Measurements from ENCODE around the gene IGF2BP3. TPM values are rescaled to one million over a fixed set of nuclear protein-coding genes. Genes with fewer than 3 reads are reported as not detected.

IGF2BP3 gene
- total RNA-seq, 2 donors from 2014 or later = 0.48 to 0.51 TPM

GRCh38 chr7:23353172-23353571 lies 117.1 kb downstream of the IGF2BP3 start:
- no peak for DNase-seq (ENCODE audit: low spot score)
- intact Hi-C loops (cut with DNase I) = no loop called here

GRCh38 chr7:23350466-23350865 lies 119.8 kb downstream of the IGF2BP3 start:
- intact Hi-C loops (cut with DNase I) = no loop called here
- no peak for DNase-seq (ENCODE audit: low spot score)

GRCh38 chr7:23349484-23350157 lies 120.7 kb downstream of the IGF2BP3 start:
- intact Hi-C loops (cut with DNase I) = loop anchor here in 1 of 2 donors (10.0 kb wide), 1 partner anchor 705 kb away; no protein-coding TSS in a partner anchor
- no peak for DNase-seq (ENCODE audit: low spot score)

- intact Hi-C loops (cut with DNase I) = loop anchor here in 1 of 2 donors (10.0 kb wide), 1 partner anchor 703 kb away; no protein-coding TSS in a partner anchor
- DNase-seq (ENCODE audit: low spot score) = no peak
Measured at GRCh38 chr7:23347682-23348180, 122.6 kb downstream of the IGF2BP3 start.

- no peak for DNase-seq (ENCODE audit: low spot score)
- intact Hi-C loops (cut with DNase I) = loop anchor here in 1 of 2 donors (10.0 kb wide), 1 partner anchor 702 kb away; no protein-coding TSS in a partner anchor
Measured at GRCh38 chr7:23347033-23347681, 123.1 kb downstream of the IGF2BP3 start.

GRCh38 chr7:23346316-23346715 lies 124.0 kb downstream of the IGF2BP3 start:
- intact Hi-C loops (cut with DNase I) = loop anchor here in 1 of 2 donors (10.0 kb wide), 1 partner anchor 702 kb away; no protein-coding TSS in a partner anchor
- DNase-seq (ENCODE audit: low spot score) = no peak

- no peak for DNase-seq (ENCODE audit: low spot score)
- intact Hi-C loops (cut with DNase I) = loop anchor here in 1 of 2 donors (10.0 kb wide), 1 partner anchor 701 kb away; no protein-coding TSS in a partner anchor
Measured at GRCh38 chr7:23345601-23346000, 124.7 kb downstream of the IGF2BP3 start.

GRCh38 chr7:23343806-23344475 lies 126.3 kb downstream of the IGF2BP3 start:
- no peak for DNase-seq (ENCODE audit: low spot score)
- intact Hi-C loops (cut with DNase I) = loop anchor here in 1 of 2 donors (10.0 kb wide), 1 partner anchor 699 kb away; no protein-coding TSS in a partner anchor

- intact Hi-C loops (cut with DNase I) = loop anchor here in 1 of 2 donors (10.0 kb wide), 1 partner anchor 698 kb away; no protein-coding TSS in a partner anchor
- no peak for DNase-seq (ENCODE audit: low spot score)
Measured at GRCh38 chr7:23343102-23343501, 127.2 kb downstream of the IGF2BP3 start.

- no peak for DNase-seq (ENCODE audit: low spot score)
Measured at GRCh38 chr7:23341846-23342598, 128.3 kb downstream of the IGF2BP3 start.

GRCh38 chr7:23338863-23339262 lies 131.4 kb downstream of the IGF2BP3 start:
- no peak for DNase-seq (ENCODE audit: low spot score)
- intact Hi-C loops (cut with DNase I) = no loop called here

More at GRCh38 chr7:23341846-23342598, 128.3 kb downstream of the IGF2BP3 start:
- intact Hi-C loops (cut with DNase I) = loop anchor here in 1 of 2 donors (10.0 kb wide), 1 partner anchor 697 kb away; no protein-coding TSS in a partner anchor

- intact Hi-C loops (cut with DNase I) = no loop called here
- DNase-seq (ENCODE audit: low spot score) = no peak
Measured at GRCh38 chr7:23338439-23338838, 131.9 kb downstream of the IGF2BP3 start.

- intact Hi-C loops (cut with DNase I) = no loop called here
Measured at GRCh38 chr7:23337374-23337773, 132.9 kb downstream of the IGF2BP3 start.

GRCh38 chr7:23336799-23337283 lies 133.4 kb downstream of the IGF2BP3 start:
- intact Hi-C loops (cut with DNase I) = no loop called here
- DNase-seq (ENCODE audit: low spot score) = no peak

More at GRCh38 chr7:23337374-23337773, 132.9 kb downstream of the IGF2BP3 start:
- no peak for DNase-seq (ENCODE audit: low spot score)

GRCh38 chr7:23336086-23336485 lies 134.2 kb downstream of the IGF2BP3 start:
- no peak for DNase-seq (ENCODE audit: low spot score)
- intact Hi-C loops (cut with DNase I) = no loop called here

- intact Hi-C loops (cut with DNase I) = no loop called here
- no peak for DNase-seq (ENCODE audit: low spot score)
Measured at GRCh38 chr7:23335621-23336020, 134.7 kb downstream of the IGF2BP3 start.

GRCh38 chr7:23335136-23335535 lies 135.2 kb downstream of the IGF2BP3 start:
- no peak for DNase-seq (ENCODE audit: low spot score)
- intact Hi-C loops (cut with DNase I) = no loop called here

GRCh38 chr7:23334482-23335056 lies 135.7 kb downstream of the IGF2BP3 start:
- DNase-seq (ENCODE audit: low spot score) = no peak
- intact Hi-C loops (cut with DNase I) = no loop called here

Measured in posterior vena cava (tissue), 2 donors.